Measurements from ENCODE around the gene AP1S3.

AP1S3 gene

GRCh38 chr2:223760838-223761502, 76.4 kb downstream of the AP1S3 start:
- DNase-seq (ENCODE audit: low read depth in 2 of 2): peak; percentile 25 to 38

DNA sequence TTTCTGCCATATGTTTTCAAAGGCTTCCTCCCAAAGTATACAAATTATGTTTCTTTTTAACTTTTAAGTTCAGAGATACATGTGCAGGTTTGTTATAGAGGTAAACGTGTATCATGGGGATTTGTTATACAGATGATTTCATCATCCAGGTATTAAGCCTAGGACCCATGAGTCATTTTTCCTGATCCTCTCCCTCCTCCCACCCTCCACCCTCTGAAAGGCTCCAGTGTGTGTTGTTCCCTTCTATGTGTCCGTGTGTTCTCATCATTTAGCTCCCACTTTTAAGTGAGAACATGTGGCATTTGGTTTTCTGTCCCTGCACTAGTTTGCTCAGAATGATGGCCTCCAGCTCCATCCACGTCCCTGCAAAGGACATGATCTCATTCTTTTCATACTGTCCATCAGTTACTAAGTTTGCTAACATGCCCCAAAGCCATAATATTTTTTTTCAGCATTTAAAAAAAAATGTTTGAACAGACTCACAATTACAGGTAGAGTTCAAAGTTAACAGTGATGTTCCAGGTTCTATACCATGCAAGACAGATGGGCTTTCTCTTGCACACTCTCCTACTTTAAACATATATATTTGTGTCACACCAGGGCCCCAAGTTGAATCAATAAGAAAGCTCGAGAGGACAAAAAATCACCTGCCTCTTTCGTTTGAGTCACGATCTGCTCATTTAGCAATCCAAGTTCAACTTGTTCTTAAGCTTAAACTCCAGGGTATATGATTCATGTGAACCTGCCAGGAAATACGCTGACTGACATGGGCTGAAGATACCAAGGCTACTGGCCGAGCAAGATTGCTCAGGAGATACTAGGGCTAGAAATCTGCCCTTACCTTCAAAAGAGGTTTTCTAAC, 77.6 kb downstream of the AP1S3 start:
- DNase-seq (ENCODE audit: low read depth in 2 of 2): no peak

DNA sequence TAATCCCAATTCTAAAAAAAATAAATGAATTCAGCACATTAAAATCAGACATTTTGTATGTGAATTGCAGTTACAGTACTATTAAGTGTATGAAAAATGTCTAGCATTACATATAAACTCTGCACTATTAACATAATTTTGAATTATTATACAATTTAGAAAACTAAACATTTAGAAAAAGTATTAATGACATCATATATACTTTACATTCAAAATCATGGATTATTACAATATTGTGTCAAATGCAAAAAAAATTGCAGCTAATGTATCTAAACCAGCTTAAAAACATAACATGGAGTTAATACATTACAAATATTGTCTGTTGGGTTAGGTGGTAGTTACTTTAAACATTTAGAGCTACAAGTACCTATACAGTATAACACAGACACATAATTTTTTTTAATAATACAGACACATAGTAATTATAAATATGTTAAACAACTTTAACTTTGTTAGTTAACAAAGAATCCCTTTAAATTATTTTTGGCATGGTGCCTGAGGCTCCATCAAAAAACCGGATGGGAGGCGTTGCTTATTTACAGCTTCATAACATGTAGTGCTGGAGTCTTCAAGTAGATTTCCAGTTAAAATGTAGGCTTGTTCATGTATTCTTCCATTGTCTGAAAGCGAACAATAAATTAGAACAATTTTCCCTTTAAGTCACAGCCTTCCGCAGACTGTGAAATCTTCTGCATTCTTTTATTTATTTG, 79.1 kb downstream of the AP1S3 start:
- no peak for DNase-seq (ENCODE audit: low read depth in 2 of 2)

- DNase-seq (ENCODE audit: low read depth in 2 of 2): no peak
Observed at GRCh38 chr2:223753940-223754339, 83.4 kb downstream of the AP1S3 start.

- DNase-seq (ENCODE audit: low read depth in 2 of 2): no peak
Observed at GRCh38 chr2:223751012-223751411, 86.4 kb downstream of the AP1S3 start.

GRCh38 chr2:223747392-223748042, 89.9 kb downstream of the AP1S3 start:
- no peak for DNase-seq (ENCODE audit: low read depth in 2 of 2)

DNA sequence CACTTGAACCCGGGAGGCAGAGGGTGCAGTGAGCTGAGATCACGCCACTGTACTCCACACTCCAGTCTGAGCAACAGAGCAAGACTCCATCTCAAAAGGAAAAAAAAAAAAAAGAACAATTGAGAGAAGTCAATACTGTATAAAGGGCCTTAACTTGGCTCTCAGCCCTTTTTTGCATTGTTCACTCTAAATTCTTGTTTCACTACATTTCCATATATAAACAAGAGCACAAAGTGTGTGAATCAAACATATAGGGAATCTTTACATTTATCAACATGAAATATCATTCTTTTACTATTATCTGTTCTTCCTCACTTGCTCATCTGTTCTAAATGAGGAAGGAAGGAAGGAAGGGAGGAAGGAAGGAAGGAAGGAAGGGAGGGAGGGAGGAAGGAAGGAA, 90.8 kb downstream of the AP1S3 start:
- DNase-seq (ENCODE audit: low read depth in 2 of 2): no peak

DNA sequence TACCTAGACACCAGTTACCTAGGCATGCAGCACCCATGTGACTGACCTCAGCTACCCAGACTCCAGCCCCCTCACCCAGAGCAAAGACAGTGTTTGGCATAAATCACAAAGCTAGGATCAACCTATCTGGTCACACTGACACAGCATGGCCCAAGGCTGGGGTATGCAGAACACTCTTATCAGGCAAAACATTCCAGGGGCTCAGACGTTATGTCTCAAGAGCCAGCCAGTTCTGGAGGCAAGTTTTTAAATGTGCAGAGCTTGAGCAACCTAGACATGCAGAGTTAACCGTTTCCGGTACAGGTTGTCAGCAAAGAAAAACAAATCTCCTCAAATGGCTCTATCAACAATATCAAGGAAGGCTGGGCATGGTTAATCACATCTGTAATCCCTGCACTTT, 92.8 kb downstream of the AP1S3 start:
- DNase-seq (ENCODE audit: low read depth in 2 of 2): no peak

GRCh38 chr2:223740679-223741078, 96.7 kb downstream of the AP1S3 start:
- DNase-seq (ENCODE audit: low read depth in 2 of 2): no peak

GRCh38 chr2:223737207-223737606, 100.2 kb downstream of the AP1S3 start:
- no peak for DNase-seq (ENCODE audit: low read depth in 2 of 2)

GRCh38 chr2:223736488-223736887, 100.9 kb downstream of the AP1S3 start:
- no peak for DNase-seq (ENCODE audit: low read depth in 2 of 2)

GRCh38 chr2:223735659-223736244, 101.6 kb downstream of the AP1S3 start:
- DNase-seq (ENCODE audit: low read depth in 2 of 2): no peak

- DNase-seq (ENCODE audit: low read depth in 2 of 2): no peak
Observed at GRCh38 chr2:223735035-223735640, 102.2 kb downstream of the AP1S3 start.

DNA sequence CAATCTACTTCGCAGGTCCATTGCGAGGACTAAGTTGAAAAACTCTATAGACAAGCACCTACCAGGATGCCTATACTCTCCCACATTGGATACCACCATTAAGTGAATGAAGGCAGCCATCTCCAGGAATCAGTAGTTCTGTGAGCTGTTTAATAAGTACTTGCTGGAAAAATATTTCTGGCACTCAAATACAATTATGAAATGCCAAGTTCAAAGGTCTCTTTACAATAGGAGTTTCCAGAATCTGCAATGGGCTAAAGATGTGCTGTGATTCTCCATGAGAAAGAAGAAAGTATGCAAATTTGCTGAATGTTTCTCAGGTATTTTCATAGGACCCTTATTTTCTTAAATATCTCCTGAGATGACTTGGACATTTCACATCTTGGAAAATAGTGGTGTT, 103.0 kb downstream of the AP1S3 start:
- no peak for DNase-seq (ENCODE audit: low read depth in 2 of 2)

GRCh38 chr2:223732346-223732745, 105.0 kb downstream of the AP1S3 start:
- no peak for DNase-seq (ENCODE audit: low read depth in 2 of 2)

DNA sequence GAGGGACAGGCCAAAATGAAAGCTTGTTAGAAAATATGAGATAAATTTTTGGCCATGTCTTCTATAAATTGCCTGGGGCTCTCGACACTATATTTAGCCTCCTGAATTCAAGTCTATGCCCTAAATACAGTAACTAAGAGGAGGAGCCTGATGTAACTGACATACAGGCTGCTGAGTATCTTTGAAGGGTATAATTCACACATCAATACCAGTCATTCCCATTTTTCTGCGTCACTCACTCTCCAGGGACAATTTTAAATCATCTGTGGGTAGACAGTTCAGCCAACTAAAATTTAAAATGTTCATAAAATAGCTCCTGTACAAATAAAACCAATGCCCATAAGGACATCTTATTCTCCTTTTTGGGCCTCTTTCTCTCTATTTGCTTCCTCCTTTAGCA, 105.9 kb downstream of the AP1S3 start:
- no peak for DNase-seq (ENCODE audit: low read depth in 2 of 2)

- DNase-seq (ENCODE audit: low read depth in 2 of 2): no peak
Observed at GRCh38 chr2:223729781-223730180, 107.6 kb downstream of the AP1S3 start.

GRCh38 chr2:223727562-223727961, 109.8 kb downstream of the AP1S3 start:
- peak in 1 of 2 donors; percentile 19 for DNase-seq (ENCODE audit: low read depth in 2 of 2)

DNA sequence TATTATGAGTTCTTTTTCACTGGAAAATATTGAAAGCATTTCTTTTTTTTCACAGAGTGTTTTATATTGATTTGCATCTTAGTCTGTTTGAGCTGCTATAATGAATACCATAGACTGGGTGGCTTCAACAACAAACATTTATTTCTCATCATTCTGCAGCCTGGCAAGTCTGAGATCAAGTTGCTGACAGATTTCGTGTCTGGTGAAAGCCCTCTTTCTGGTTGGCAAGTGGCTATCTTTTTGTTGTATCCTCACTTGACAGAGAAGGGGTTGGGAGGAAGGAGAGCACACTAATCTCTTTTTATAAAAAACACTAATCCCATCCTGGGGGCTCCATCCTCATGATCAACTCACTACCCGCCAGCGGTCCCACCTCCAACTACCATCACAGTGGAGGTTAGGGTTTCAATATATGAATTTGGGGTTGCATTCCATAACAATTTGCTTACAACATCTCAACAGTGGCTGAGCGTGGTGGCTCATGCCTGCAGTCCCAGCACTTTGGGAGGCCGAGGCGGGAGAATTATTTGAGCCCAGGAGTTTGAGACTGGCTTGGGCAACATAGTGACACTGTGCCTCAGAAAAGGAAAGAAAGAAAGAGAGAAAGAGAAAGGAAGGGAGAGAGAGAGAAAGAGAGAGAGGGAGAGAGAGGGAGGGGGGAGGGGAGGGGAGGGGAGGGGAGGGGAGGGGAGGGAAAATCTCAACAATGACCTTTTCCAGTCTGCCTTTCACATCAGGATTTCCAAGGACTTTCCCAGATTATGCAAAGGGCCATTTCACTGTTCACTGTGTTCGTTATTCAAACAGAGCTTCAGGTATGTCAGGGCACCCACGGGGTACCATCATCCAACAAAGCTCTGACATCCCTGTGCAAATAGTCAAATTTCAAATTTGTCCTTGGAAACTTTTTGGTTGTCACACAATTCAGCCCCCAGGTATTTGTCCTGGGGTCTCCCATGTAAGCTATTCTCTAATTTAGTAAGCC, 111.1 kb downstream of the AP1S3 start:
- DNase-seq (ENCODE audit: low read depth in 2 of 2): no peak

- DNase-seq (ENCODE audit: low read depth in 2 of 2): no peak
Observed at GRCh38 chr2:223725494-223725893, 111.9 kb downstream of the AP1S3 start.

Measured in activated CD8-positive, alpha-beta memory T cell treated with anti-CD3 and anti-CD28 coated beads for 4 hours (primary cell).